Lower lobe of right lung (tissue), 2 donors: ENCODE measurements around the gene NCR3LG1. TPM values are rescaled to one million over a fixed set of nuclear protein-coding genes. Genes with fewer than 3 reads are reported as not detected.

ENCODE experiments used
- ATAC-seq, 2 donors: fragments of 200-7000 bp; cut with Tn5 transposase; one replicate each; pipeline ENCODE4 v1.9.1; 2020 to 2022; ENCODE audit warnings: mild to moderate bottlenecking in 2 of 2, moderate library complexity in 2 of 2
- DNase-seq: peaks from one replicate; pipeline ENCODE4 v3.0.0-alpha.2; 2020
- H3K27ac ChIP-seq: fragments of 200-600 bp; one replicate; pipeline ENCODE4 v1.8.0; 2022
- H3K27me3 ChIP-seq: fragments of 200-600 bp; one replicate; pipeline ENCODE4 v1.8.0; 2022; ENCODE audit warnings: low read depth
- H3K36me3 ChIP-seq: fragments of 200-600 bp; one replicate; pipeline ENCODE4 v1.8.0; 2022; ENCODE audit warnings: mild to moderate bottlenecking
- H3K4me1 ChIP-seq: fragments of 200-600 bp; one replicate; pipeline ENCODE4 v1.8.0; 2022
- H3K4me3 ChIP-seq: fragments of 200-600 bp; one replicate; pipeline ENCODE4 v1.8.0; 2022; ENCODE audit warnings: mild to moderate bottlenecking
- H3K9me3 ChIP-seq: fragments of 200-600 bp; one replicate; pipeline ENCODE4 v1.8.0; 2022
- intact Hi-C: fragments of 100-400 bp; cut with DNase I; formaldehyde crosslinking; loops from one replicate; pipeline ENCODE4 v1.11.0; 2022
- total RNA-seq: library from RNA; stranded (reverse); fragmentation: NEBNext Ultra II Directional; extraction: Animal tissue kit (Norgen Biotek cat#: 25700); gene quantifications from one replicate; pipeline ENCODE4 v1.2.1, GENCODE V29; 2021
- TF ChIP-seq, protein P1 (sequence below): fragments of 200-600 bp; IDR thresholded peaks from one replicate; pipeline ENCODE4 v1.8.0; 2022; ENCODE audit warnings: antibody characterized with exemption, mild to moderate bottlenecking
- donor health status: DM: no; HTN: yes; CAD: no; lungs with severe emphysema.

The NCR3LG1 gene
- total RNA-seq, 1 donor from 2014 or later = 3.2 TPM

DNA sequence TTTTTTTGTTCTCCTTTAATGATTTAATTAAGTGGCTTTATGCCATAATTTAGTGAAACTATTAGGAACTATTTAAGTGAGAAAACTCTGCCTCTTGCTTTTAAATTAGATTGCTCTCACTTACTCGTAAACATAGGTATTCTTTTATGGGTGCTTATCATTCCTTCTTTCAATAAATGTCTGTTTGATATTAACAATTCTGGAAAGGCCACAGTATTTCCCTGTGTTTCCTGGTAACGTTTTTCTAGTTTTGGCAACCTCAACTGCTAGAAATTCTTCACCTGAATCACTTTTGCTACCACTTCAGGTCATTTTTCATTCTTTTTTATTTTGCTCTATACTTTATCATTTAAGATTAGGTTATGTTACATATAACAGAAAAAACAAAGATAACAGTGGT lies 19.9 kb upstream of the NCR3LG1 start:
- intact Hi-C loops = no loop called here
- Histone ChIP-seq H3K4me3 (no peak overlapping the region), H3K9me3 (no peaks in the 10 kb centered on the region), H3K27me3 (no peaks in the 10 kb centered on the region), H3K27ac (no peak overlapping the region), H3K4me1 (no peaks in the 10 kb centered on the region), H3K36me3 (peaks cover 58% of the 10 kb centered on the region)
- DNase-seq (no peak), ATAC-seq (no peak)
- TF ChIP-seq, protein P1, sequence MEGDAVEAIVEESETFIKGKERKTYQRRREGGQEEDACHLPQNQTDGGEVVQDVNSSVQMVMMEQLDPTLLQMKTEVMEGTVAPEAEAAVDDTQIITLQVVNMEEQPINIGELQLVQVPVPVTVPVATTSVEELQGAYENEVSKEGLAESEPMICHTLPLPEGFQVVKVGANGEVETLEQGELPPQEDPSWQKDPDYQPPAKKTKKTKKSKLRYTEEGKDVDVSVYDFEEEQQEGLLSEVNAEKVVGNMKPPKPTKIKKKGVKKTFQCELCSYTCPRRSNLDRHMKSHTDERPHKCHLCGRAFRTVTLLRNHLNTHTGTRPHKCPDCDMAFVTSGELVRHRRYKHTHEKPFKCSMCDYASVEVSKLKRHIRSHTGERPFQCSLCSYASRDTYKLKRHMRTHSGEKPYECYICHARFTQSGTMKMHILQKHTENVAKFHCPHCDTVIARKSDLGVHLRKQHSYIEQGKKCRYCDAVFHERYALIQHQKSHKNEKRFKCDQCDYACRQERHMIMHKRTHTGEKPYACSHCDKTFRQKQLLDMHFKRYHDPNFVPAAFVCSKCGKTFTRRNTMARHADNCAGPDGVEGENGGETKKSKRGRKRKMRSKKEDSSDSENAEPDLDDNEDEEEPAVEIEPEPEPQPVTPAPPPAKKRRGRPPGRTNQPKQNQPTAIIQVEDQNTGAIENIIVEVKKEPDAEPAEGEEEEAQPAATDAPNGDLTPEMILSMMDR = no peak

DNA sequence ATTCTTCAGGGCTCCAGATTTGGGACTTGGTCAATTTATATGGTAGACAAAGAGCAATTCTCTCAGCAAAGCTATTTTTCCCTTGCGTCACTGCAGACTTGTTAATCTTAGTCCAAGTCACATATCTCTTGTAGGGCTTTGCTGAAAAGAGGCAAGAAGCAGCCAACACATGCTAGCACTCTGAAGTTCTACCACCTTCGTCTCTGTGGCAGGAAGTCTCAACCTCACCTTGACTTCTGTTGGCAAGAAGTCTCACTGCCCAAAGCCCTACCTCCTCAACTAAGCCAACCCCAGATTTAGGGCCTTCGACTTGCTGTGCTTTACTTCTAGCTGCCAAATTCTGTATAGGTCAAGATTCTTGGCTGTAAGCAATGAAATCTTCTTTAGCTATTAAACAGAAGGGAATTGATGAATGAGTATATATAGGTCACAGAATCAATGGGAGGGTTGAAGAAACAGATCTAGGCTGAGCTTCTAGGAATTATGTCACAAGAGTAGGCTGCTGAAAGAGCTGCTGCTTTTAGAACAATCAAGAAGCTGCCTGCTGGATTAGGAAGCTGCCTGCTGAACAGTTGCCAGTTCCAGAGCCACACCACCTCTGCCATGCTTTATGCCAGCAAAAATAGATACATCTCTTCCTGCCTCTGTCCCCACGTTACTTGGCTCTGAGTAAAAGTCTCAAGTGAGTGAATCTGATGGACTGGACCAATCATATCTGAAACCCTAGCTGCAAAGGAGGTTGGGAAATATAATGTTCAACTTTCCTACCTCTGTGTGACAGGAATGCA lies 17.6 kb upstream of the NCR3LG1 start:
- TF ChIP-seq, protein P1 = no peak
- intact Hi-C loops = no loop called here
- no peak for ATAC-seq
- DNase-seq = no peak
- H3K27me3 ChIP-seq = no peaks in the 10 kb centered on the region
- H3K9me3 ChIP-seq = no peaks in the 10 kb centered on the region
- no peak overlapping the region for H3K4me3 ChIP-seq
- H3K4me1 ChIP-seq = no peaks in the 10 kb centered on the region
- H3K27ac ChIP-seq = no peak overlapping the region
- peaks cover 51% of the 10 kb centered on the region for H3K36me3 ChIP-seq

DNA sequence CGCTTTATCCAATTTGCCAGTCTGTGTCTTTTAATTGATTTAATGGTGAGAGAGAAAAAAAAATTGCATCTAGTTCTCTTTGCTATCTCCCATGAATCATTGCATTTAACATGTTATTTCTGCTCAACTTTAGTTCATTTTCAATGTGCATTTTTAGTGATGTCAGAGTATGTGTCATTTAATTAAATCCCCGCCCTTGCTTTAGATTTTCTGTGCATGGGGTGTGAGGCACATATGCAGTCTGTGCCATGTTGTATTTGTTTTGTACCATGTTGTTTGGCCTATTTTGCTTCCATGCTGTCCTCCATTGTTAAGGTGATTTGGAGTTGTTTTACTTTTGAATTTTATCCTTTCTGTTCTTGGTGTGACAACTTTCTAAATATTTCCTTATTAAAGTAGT lies 8.3 kb upstream of the NCR3LG1 start:
- no peaks in the 10 kb centered on the region for H3K27me3 ChIP-seq
- DNase-seq (no peak), ATAC-seq (no peak)
- no peak overlapping the region for H3K4me3 ChIP-seq
- H3K9me3 ChIP-seq = no peaks in the 10 kb centered on the region
- TF ChIP-seq, protein P1 = no peak
- intact Hi-C loops = no loop called here
- no peaks in the 10 kb centered on the region for H3K4me1 ChIP-seq
- H3K36me3 ChIP-seq = no peaks in the 10 kb centered on the region
- H3K27ac ChIP-seq = no peak overlapping the region

DNA sequence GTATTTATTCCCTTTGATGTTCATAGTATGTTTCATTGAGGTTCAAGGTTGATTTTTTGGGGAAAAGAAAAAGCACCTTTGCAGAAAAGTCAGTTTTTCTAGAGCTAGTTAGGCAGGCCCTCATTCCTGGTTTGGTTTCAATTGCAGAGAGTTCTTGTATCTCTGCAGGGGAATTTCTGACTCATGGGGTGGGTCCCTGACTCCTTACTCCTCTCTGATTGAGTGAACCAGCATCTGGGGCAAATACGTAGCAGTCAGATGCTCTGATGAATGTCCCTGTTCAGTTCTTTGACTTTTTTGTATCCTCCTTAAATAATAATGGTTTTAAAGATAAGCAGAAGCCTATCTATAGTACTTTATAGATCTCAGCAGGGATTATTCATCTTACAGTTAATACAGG lies 7.7 kb upstream of the NCR3LG1 start:
- H3K27ac ChIP-seq = no peak overlapping the region
- intact Hi-C loops = no loop called here
- H3K9me3 ChIP-seq = no peaks in the 10 kb centered on the region
- TF ChIP-seq, protein P1 = no peak
- DNase-seq = no peak
- no peak for ATAC-seq
- no peaks in the 10 kb centered on the region for H3K27me3 ChIP-seq
- H3K4me3 ChIP-seq = no peak overlapping the region
- H3K36me3 ChIP-seq = no peaks in the 10 kb centered on the region
- H3K4me1 ChIP-seq = no peaks in the 10 kb centered on the region

DNA sequence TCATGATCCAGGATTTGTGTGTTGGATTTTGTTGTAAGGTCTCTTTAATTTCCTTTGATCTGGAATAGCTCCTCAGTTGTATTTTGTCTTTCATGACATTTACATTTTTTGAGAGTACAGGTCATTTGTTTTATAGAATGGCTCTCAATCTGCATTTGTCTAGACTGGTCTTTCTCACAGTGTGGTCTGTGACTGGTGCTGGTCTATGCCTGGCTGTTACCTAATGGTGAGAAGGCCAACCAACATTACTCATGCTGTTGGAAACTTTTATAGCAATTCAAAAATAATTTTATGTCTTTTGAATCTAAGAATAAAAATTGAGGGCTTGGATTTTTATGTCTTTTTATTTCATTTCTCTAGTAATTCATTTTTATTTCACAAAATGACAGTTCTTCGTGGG lies 3.9 kb upstream of the NCR3LG1 start:
- DNase-seq (no peak), ATAC-seq (no peak)
- H3K27me3 ChIP-seq = no peaks in the 10 kb centered on the region
- H3K4me3 ChIP-seq = no peak overlapping the region
- intact Hi-C loops = no loop called here
- H3K27ac ChIP-seq = no peak overlapping the region
- H3K4me1 ChIP-seq = peaks cover 8% of the 10 kb centered on the region
- TF ChIP-seq, protein P1 = no peak
- H3K36me3 ChIP-seq = no peaks in the 10 kb centered on the region
- H3K9me3 ChIP-seq = no peaks in the 10 kb centered on the region
